ENCODE data around the gene ARF1. TPM values are rescaled to one million over a fixed set of nuclear protein-coding genes. Genes with fewer than 3 reads are reported as not detected.

Gene ARF1
- total RNA-seq, 6 donors from 2014 or later = 157 to 487 (median 374) TPM

DNA sequence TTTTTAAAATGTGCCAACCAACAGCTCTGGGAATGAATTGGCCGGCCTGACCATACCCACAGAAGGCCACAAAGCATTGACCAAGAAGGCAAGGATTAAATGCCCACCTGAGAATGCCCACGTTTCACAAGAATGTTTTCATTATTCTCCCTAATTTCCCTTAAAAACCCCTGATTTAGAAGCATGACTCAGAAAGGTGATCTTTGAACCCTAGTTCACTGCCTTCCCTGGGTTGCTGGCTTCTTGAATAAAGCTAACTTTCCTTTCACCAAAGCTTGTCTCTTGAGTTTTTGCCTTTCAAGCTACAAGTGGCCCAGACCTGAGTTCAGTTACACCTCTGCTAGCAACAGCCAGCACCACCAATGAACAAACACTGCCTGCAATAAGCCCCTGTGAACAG, 41.0 kb downstream of the ARF1 start:
- H3K4me3 ChIP-seq = no peak overlapping the region
- ATAC-seq (ENCODE audit: low FRiP score in 2 of 2) (no peak), DNase-seq (no peak)
- no peaks in the 10 kb centered on the region for H3K9me3 ChIP-seq
- no peaks in the 10 kb centered on the region for H3K4me1 ChIP-seq
- WGBS, 2 donors = 65 to 84% methylated on average over 2 of the region's 2 CpGs
- no peaks in the 10 kb centered on the region for H3K27me3 ChIP-seq
- no peak overlapping the region for H3K27ac ChIP-seq
- H3K36me3 ChIP-seq = no peaks in the 10 kb centered on the region
- TF ChIP-seq POLR2AphosphoS5 (IDR thresholded peaks at IDR 0.05) (no peak), POLR2A (IDR thresholded peaks at IDR 0.05) (no peak), EP300 (IDR thresholded peaks at IDR 0.05) (no peak)
- TF ChIP-seq, protein P1, sequence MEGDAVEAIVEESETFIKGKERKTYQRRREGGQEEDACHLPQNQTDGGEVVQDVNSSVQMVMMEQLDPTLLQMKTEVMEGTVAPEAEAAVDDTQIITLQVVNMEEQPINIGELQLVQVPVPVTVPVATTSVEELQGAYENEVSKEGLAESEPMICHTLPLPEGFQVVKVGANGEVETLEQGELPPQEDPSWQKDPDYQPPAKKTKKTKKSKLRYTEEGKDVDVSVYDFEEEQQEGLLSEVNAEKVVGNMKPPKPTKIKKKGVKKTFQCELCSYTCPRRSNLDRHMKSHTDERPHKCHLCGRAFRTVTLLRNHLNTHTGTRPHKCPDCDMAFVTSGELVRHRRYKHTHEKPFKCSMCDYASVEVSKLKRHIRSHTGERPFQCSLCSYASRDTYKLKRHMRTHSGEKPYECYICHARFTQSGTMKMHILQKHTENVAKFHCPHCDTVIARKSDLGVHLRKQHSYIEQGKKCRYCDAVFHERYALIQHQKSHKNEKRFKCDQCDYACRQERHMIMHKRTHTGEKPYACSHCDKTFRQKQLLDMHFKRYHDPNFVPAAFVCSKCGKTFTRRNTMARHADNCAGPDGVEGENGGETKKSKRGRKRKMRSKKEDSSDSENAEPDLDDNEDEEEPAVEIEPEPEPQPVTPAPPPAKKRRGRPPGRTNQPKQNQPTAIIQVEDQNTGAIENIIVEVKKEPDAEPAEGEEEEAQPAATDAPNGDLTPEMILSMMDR (IDR thresholded peaks at IDR 0.05) = no peak

DNA sequence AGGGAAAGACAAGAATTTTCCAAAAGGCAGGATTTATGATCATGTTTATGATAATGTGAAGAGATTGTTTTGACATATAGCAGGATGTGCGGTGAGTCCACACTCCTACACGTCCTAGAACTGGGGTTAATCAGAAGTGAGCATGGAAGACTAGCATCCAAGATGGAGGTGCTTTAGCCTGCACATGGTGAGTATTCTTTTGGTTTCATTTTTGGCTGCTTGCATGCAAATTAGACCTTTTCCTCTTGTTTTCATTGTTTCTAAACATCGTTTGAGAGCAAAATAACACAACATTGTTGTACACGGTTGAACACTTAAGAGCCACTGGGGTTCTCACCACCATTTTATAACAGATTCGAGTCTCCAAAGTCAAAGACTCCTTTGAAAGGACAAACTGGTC, 42.7 kb downstream of the ARF1 start:
- no peak for ATAC-seq (ENCODE audit: low FRiP score in 2 of 2)
- Histone ChIP-seq H3K4me3 (no peak overlapping the region), H3K9me3 (no peaks in the 10 kb centered on the region), H3K36me3 (no peaks in the 10 kb centered on the region), H3K4me1 (no peaks in the 10 kb centered on the region), H3K27me3 (no peaks in the 10 kb centered on the region), H3K27ac (no peak overlapping the region)
- TF ChIP-seq POLR2AphosphoS5 (IDR thresholded peaks at IDR 0.05) = no peak
- TF ChIP-seq, protein P1 (IDR thresholded peaks at IDR 0.05) = no peak
- TF ChIP-seq EP300 (IDR thresholded peaks at IDR 0.05) = no peak
- TF ChIP-seq POLR2A (IDR thresholded peaks at IDR 0.05) = no peak
- WGBS, 2 donors = 71 to 78% methylated on average over 5 of the region's 5 CpGs
- DNase-seq = no peak

DNA sequence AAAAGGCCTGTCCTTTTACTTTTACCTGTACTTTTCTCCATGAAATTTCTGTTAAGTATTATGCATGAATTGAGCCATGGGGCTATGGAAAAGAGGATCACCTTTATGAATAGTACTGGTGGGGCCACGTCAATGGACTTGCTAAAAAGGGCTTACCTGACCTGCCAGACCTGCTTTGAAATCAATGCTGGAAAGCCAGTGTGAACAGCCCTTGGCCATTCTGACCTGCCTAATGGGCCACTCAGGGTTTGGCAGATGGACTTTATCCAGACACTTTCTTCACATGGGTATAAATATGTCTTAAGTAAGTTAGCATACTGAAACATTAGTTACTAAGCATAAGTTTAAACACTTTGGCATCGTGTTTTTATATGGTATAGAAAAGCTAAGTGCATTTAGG, 49.3 kb downstream of the ARF1 start:
- WGBS, 2 donors = 79 to 81% methylated on average over 2 of the region's 2 CpGs
- Histone ChIP-seq H3K27ac (peak overlapping the region; percentile 19 to 53 (median 49)), H3K27me3 (no peaks in the 10 kb centered on the region), H3K36me3 (no peaks in the 10 kb centered on the region), H3K9me3 (no peaks in the 10 kb centered on the region), H3K4me1 (peaks cover 0 to 6% (median 5%) of the 10 kb centered on the region in 4 donors), H3K4me3 (no peak overlapping the region)
- TF ChIP-seq, protein P1 (IDR thresholded peaks at IDR 0.05) = no peak
- no peak for TF ChIP-seq POLR2AphosphoS5 (IDR thresholded peaks at IDR 0.05)
- TF ChIP-seq EP300 (IDR thresholded peaks at IDR 0.05) = no peak
- no peak for TF ChIP-seq POLR2A (IDR thresholded peaks at IDR 0.05)
- DNase-seq (no peak), ATAC-seq (ENCODE audit: low FRiP score in 2 of 2) (no peak)

DNA sequence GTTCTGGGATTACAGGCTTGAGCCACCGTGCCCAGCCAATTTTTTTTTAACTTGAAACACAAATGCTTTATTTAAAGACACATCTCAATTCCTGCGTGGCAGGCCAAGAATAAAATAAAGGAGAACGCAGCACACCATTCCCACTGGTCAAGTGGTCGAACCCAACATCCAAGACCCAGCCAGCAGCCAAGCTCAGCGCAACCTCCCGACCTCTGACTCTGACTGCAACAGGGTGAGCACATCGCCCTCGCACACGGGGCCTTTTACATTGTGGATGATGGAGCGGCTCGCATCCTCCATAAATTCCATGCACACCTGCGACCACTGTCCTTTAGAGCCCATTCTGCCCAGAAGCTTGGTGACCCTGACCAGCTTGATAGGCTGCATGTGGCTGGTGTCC, 52.1 kb downstream of the ARF1 start:
- H3K9me3 ChIP-seq = no peaks in the 10 kb centered on the region
- ATAC-seq (ENCODE audit: low FRiP score in 2 of 2) (no peak), DNase-seq (no peak)
- peaks cover 0 to 13% (median 7%) of the 10 kb centered on the region in 4 donors for H3K4me1 ChIP-seq
- H3K36me3 ChIP-seq = no peaks in the 10 kb centered on the region
- TF ChIP-seq POLR2AphosphoS5 (IDR thresholded peaks at IDR 0.05) (no peak), EP300 (IDR thresholded peaks at IDR 0.05) (no peak), POLR2A (IDR thresholded peaks at IDR 0.05) (no peak)
- TF ChIP-seq, protein P1 (IDR thresholded peaks at IDR 0.05) = no peak
- H3K4me3 ChIP-seq = no peak overlapping the region
- no peak overlapping the region for H3K27ac ChIP-seq
- 81 to 93% methylated on average over 11 to 12 of the region's 12 CpGs for WGBS, 2 donors
- no peaks in the 10 kb centered on the region for H3K27me3 ChIP-seq

DNA sequence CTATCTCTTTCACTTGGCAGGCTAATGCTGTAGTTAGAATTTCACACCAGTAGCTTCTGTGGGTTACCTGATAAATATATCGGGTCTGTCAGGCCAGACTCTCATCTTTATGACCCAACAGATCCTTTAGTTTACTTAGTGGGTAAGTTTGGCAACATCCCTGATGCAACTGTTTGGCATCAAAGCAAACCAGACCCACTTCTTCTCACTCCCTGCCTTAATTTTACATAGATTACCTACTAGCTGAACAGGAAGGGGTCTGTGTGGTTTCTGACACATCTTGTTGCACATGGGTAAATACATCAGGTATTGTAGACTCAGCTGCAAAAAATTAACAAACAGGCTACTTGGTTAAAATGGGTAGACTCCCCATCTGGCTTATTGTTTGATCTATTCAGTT, 54.4 kb downstream of the ARF1 start:
- Histone ChIP-seq H3K27me3 (no peaks in the 10 kb centered on the region), H3K9me3 (no peaks in the 10 kb centered on the region), H3K36me3 (peaks cover 0 to 6% (median 1%) of the 10 kb centered on the region in 4 donors), H3K4me1 (peaks cover 10 to 20% (median 12%) of the 10 kb centered on the region in 4 donors), H3K4me3 (no peak overlapping the region), H3K27ac (no peak overlapping the region)
- 41 to 48% methylated on average over 1 of the region's 1 CpG for WGBS, 2 donors
- DNase-seq (no peak), ATAC-seq (ENCODE audit: low FRiP score in 2 of 2) (no peak)
- TF ChIP-seq, protein P1 (IDR thresholded peaks at IDR 0.05) = no peak
- TF ChIP-seq EP300 (IDR thresholded peaks at IDR 0.05) (no peak), POLR2A (IDR thresholded peaks at IDR 0.05) (no peak), POLR2AphosphoS5 (IDR thresholded peaks at IDR 0.05) (no peak)
